MM.1S (cell line): Measurements from ENCODE around the gene CSNK1E.

Experiments
- DNase-seq: peaks from one replicate; pipeline ENCODE4 v3.0.0-alpha.2; 2015
- H2AFZ ChIP-seq: fragments of 300-600 bp; sonication (generic); 2 replicates; pipeline ENCODE4 v1.6.0; 2016; ENCODE audit warnings: antibody characterized with exemption, low read length
- H3F3A ChIP-seq: fragments of 300-600 bp; sonication (generic); 2 replicates; pipeline ENCODE4 v1.6.1; 2016; ENCODE audit warnings: mild to moderate bottlenecking, antibody characterized with exemption, low read length, moderate library complexity, mixed read lengths; ENCODE audit not compliant: insufficient read depth
- H3K27ac ChIP-seq: fragments of 300-600 bp; sonication (generic); 2 replicates; pipeline ENCODE4 v1.5.1; 2016; ENCODE audit warnings: mild to moderate bottlenecking, low read length
- H3K27me3 ChIP-seq: fragments of 300-600 bp; sonication (generic); replicated peaks from 2 replicates; pipeline ENCODE4 v1.6.0; 2016; ENCODE audit warnings: low read length; ENCODE audit not compliant: insufficient read depth
- H3K36me3 ChIP-seq: fragments of 300-600 bp; sonication (generic); replicated peaks from 2 replicates; pipeline ENCODE4 v1.6.1; 2016; ENCODE audit warnings: mild to moderate bottlenecking, low read length, mixed read lengths; ENCODE audit not compliant: insufficient read depth
- H3K4me1 ChIP-seq: fragments of 300-600 bp; sonication (generic); 2 replicates; pipeline ENCODE4 v1.6.1; 2016; ENCODE audit warnings: low read length, mixed read lengths
- H3K4me2 ChIP-seq: fragments of 300-600 bp; sonication (generic); 2 replicates; pipeline ENCODE4 v1.6.0; 2016; ENCODE audit warnings: low read depth, low read length
- H3K4me3 ChIP-seq: fragments of 300-600 bp; sonication (generic); 2 replicates; pipeline ENCODE4 v1.5.1; 2016; ENCODE audit warnings: low read length, mixed read lengths
- H3K79me2 ChIP-seq: fragments of 300-600 bp; sonication (generic); 2 replicates; pipeline ENCODE4 v1.6.1; 2016; ENCODE audit warnings: mixed run types, low read length, mixed read lengths
- H3K9ac ChIP-seq: fragments of 300-600 bp; sonication (generic); 2 replicates; pipeline ENCODE4 v1.6.1; 2016; ENCODE audit warnings: low read length, mixed read lengths
- H3K9me2 ChIP-seq: fragments of 300-600 bp; sonication (generic); replicated peaks from 2 replicates; pipeline ENCODE4 v1.6.1; 2016; ENCODE audit warnings: mild to moderate bottlenecking, low read length, mixed read lengths; ENCODE audit not compliant: insufficient read depth
- H3K9me3 ChIP-seq: fragments of 300-600 bp; sonication (generic); replicated peaks from 2 replicates; pipeline ENCODE4 v1.6.1; 2016; ENCODE audit warnings: mild to moderate bottlenecking, low read length, mixed read lengths; ENCODE audit not compliant: insufficient read depth
- H4K20me1 ChIP-seq: fragments of 300-600 bp; sonication (generic); 2 replicates; pipeline ENCODE4 v1.6.1; 2016; ENCODE audit warnings: mild to moderate bottlenecking, low read length, moderate library complexity, mixed read lengths; ENCODE audit not compliant: insufficient read depth
- EZH2 ChIP-seq: fragments of 300-600 bp; sonication (generic); optimal IDR thresholded peaks from 2 replicates; pipeline ENCODE3; 2017; ENCODE audit warnings: low read depth, mild to moderate bottlenecking, antibody characterized with exemption, low read length, mixed read lengths
- EZH2phosphoT487 ChIP-seq: fragments of 300-600 bp; sonication (generic); IDR thresholded peaks from 2 replicates; pipeline ENCODE4 v1.6.1; 2018; ENCODE audit warnings: antibody characterized with exemption, low read length
- TF ChIP-seq, protein P1 (sequence below): fragments of 300-600 bp; sonication (generic); IDR thresholded peaks from 2 replicates; pipeline ENCODE4 v1.5.1; 2016; ENCODE audit warnings: antibody characterized with exemption, low read length, mixed read lengths

CSNK1E gene

GRCh38 chr22:38309614-38310517 is 7.4 kb downstream of the CSNK1E start:
- Histone ChIP-seq H3K4me1 (peaks cover 75% of the 10 kb centered on the region), H3K79me2 (peaks cover 97% of the 10 kb centered on the region), H3K27ac (peak overlapping the region; percentile 93; the same call in 1 of the 2 replicates), H3K9ac (peak overlapping the region; percentile 24; the same call in 1 of the 2 replicates), H3K27me3 (no peaks in the 10 kb centered on the region), H3K4me3 (0 out of 2 replicates have a peak overlapping the region, but pooled peaks have one; percentile 6), H3K4me2 (peak overlapping the region; percentile 99), H4K20me1 (peaks cover 41% of the 10 kb centered on the region), H3K9me3 (no peaks in the 10 kb centered on the region), H3K9me2 (no peaks in the 10 kb centered on the region), H3K36me3 (no peaks in the 10 kb centered on the region), H3F3A (peaks cover 89% of the 10 kb centered on the region), H2AFZ (no peak overlapping the region)
- DNase-seq = no peak
- TF ChIP-seq, protein P1, sequence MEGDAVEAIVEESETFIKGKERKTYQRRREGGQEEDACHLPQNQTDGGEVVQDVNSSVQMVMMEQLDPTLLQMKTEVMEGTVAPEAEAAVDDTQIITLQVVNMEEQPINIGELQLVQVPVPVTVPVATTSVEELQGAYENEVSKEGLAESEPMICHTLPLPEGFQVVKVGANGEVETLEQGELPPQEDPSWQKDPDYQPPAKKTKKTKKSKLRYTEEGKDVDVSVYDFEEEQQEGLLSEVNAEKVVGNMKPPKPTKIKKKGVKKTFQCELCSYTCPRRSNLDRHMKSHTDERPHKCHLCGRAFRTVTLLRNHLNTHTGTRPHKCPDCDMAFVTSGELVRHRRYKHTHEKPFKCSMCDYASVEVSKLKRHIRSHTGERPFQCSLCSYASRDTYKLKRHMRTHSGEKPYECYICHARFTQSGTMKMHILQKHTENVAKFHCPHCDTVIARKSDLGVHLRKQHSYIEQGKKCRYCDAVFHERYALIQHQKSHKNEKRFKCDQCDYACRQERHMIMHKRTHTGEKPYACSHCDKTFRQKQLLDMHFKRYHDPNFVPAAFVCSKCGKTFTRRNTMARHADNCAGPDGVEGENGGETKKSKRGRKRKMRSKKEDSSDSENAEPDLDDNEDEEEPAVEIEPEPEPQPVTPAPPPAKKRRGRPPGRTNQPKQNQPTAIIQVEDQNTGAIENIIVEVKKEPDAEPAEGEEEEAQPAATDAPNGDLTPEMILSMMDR = no peak
- TF ChIP-seq EZH2phosphoT487 (no peak), EZH2 (no peak)

DNA sequence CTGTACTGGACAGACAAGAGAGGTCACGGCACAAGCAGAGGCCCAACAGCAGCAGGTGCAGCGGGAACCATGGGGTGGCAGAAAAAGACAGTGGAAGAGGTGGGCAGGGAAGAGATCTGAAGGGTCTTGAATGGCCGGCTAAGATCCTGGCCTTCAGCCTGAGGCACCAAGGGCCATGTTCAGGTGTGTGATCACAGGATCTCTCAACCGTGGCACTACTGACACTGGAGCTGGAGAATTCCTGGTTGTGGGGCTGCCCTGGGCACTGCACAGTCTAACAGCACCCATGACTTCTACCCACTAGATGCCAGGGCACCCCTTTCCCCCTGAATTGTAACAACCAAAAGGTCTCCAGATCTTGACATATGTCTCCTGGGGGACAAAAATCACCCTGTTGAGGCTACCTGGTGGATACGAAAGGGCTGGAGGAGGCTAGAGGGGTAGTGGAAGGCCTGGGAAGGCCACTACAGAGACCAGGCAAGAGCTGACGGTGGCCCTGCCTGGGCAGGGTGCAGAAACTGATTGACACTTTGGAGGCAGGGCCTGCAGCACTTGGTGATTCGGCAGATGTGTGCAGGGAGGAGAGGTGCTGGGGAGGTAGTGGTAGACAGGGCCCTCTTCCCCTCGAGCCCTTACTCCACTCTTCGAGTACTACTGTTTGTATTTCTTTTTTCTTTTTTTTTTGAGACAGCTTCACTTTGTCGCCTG is 8.3 kb downstream of the CSNK1E start:
- Histone ChIP-seq H3K9me2 (no peaks in the 10 kb centered on the region), H4K20me1 (peaks cover 49% of the 10 kb centered on the region), H3K27ac (peak overlapping the region; percentile 93), H3K27me3 (no peaks in the 10 kb centered on the region), H3K4me3 (peak overlapping the region; percentile 10; the same call in 1 of the 2 replicates), H2AFZ (no peak overlapping the region), H3K9me3 (no peaks in the 10 kb centered on the region), H3K79me2 (peaks cover 97% of the 10 kb centered on the region), H3K36me3 (peaks cover 7% of the 10 kb centered on the region), H3F3A (peaks cover 84% of the 10 kb centered on the region), H3K4me1 (peaks cover 83% of the 10 kb centered on the region), H3K4me2 (peak overlapping the region; percentile 99), H3K9ac (peak overlapping the region; percentile 23; the same call in 1 of the 2 replicates)
- TF ChIP-seq EZH2 = no peak
- TF ChIP-seq EZH2phosphoT487 = no peak
- TF ChIP-seq, protein P1 = no peak
- peak; percentile 41 for DNase-seq

GRCh38 chr22:38305471-38306448 is 11.5 kb downstream of the CSNK1E start:
- Histone ChIP-seq H3K9ac (peak overlapping the region; percentile 34; the same call in 1 of the 2 replicates), H3K27me3 (no peaks in the 10 kb centered on the region), H3K9me2 (no peaks in the 10 kb centered on the region), H3F3A (peaks cover 58% of the 10 kb centered on the region), H3K27ac (peak overlapping the region; percentile 93), H3K9me3 (no peaks in the 10 kb centered on the region), H3K4me2 (peak overlapping the region; percentile 25), H3K4me1 (peaks cover 63% of the 10 kb centered on the region), H3K79me2 (peaks cover 97% of the 10 kb centered on the region), H3K4me3 (peak overlapping the region; percentile 28; the same call in 1 of the 2 replicates), H2AFZ (no peak overlapping the region), H3K36me3 (peaks cover 22% of the 10 kb centered on the region), H4K20me1 (peaks cover 55% of the 10 kb centered on the region)
- no peak for TF ChIP-seq EZH2
- TF ChIP-seq, protein P1 = peak; percentile 43
- peak; percentile 93 for DNase-seq
